K562 (cell line): ENCODE data around the gene PHLDB3.

Experiments used
- CBX1 ChIP-seq: sonication (generic); IDR thresholded peaks from 2 replicates; pipeline ENCODE4 v1.6.1; 2016; ENCODE audit warnings: antibody characterized with exemption, low read depth, mild to moderate bottlenecking
- EZH2 ChIP-seq: IDR thresholded peaks from 2 replicates; pipeline ENCODE4 v1.6.1; 2012; ENCODE audit warnings: low read depth, mild to moderate bottlenecking, inconsistent platforms, low read length, borderline replicate concordance
- HCFC1 ChIP-seq: IDR thresholded peaks from 2 replicates; pipeline ENCODE4 v1.6.1; 2012; ENCODE audit warnings: low read depth, low read length, improper control_type of control experiment
- HDAC2 ChIP-seq: fragments of 450-650 bp; IDR thresholded peaks from 2 replicates; pipeline ENCODE4 v1.6.1; 2016; ENCODE audit warnings: mild to moderate bottlenecking
- MEIS2 ChIP-seq: fragments of 450-650 bp; IDR thresholded peaks from 2 replicates; pipeline ENCODE4 v1.6.1; 2014; ENCODE audit warnings: mild to moderate bottlenecking; ENCODE audit not compliant: partially characterized antibody
- NRF1 ChIP-seq, 2 experiments: fragments of 450-650 bp; IDR thresholded peaks in 1 of 2; conservative IDR thresholded peaks in 1 of 2; 2 replicates each; pipeline ENCODE4 v1.6.1; 2014; ENCODE audit warnings: mild to moderate bottlenecking in 2 of 2
- POLR2AphosphoS5 ChIP-seq: IDR thresholded peaks from 2 replicates; pipeline ENCODE4 v1.6.1; 2011; ENCODE audit warnings: mild to moderate bottlenecking, low read depth, low read length, moderate library complexity; ENCODE audit not compliant: control insufficient read depth, insufficient read depth
- U2AF1 ChIP-seq: fragments of 200-400 bp; formaldehyde crosslinking; optimal IDR thresholded peaks from 2 replicates; pipeline ENCODE3; 2017; ENCODE audit warnings: mild to moderate bottlenecking, low read depth, low read length, moderate library complexity
- ZNF766 ChIP-seq: fragments of 200-800 bp; sonication (Bioruptor generic); conservative IDR thresholded peaks from 2 replicates; pipeline ENCODE4 v1.6.1; 2016; ENCODE audit warnings: missing genetic modification characterization, missing compliant biosample characterization
- TF ChIP-seq, protein P1 (sequence below), 3 experiments: IDR thresholded peaks in 2 of 3; conservative IDR thresholded peaks in 1 of 3; 2 replicates each; pipeline ENCODE4 v1.5.1; 2011 to 2012; ENCODE audit warnings: low read length in 3 of 3, mild to moderate bottlenecking in 3 of 3, control low read depth in 2 of 3, improper control_type of control experiment in 1 of 3, inconsistent platforms in 1 of 3, low read depth in 1 of 3, mixed read lengths in 1 of 3, moderate library complexity in 1 of 3; ENCODE audit not compliant: insufficient read depth in 2 of 3

DNA sequence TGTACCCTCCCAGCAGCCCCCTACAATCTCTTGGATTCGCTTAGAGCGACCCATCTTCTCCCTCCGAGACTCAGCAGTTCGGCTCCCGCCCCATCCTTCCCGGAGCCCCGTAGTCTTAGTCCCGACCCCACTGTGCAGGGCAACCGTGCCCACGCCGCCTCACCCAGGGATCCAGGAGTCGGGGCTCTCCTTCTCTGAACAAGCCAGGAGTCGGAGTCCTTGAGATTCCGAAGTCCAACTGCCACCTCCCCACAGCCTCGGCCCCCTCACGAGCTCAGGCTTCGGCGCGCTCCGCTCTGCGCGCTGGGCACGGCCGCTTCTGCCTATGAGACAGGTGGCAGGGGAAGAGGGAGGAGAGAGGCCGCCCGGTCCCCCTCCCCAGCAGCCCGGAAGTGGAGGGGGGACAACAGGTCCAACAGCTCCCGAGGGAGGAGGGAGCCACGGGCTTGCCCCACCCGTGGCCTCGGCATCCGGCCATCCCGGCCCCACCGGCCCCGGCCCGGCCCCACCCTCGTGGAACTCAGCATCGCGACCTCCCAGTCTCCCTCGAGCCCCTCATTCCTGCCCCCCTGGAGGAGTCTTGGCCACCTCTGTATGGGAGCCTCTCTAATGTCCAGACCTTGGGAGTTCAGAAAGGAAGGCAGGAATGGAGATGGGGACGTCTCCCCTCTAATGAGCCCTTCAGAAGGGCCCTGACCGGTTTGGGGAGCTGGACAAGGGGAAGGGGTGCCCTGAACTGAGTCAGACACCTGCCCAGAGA, at the start of gene PHLDB3:
- TF ChIP-seq POLR2AphosphoS5 (no peak), EZH2 (no peak), CBX1 (no peak), ZNF766 (CRISPR knock-in tag) (no peak), MEIS2 (peak; percentile 1), HDAC2 (no peak), U2AF1 (no peak), HCFC1 (no peak; the same call in 1 of the 2 replicates), NRF1 (conservative IDR thresholded peaks at IDR 0.05 in 1 of 2, IDR thresholded peaks at IDR 0.05 in 1 of 2) (no peak)
- TF ChIP-seq, protein P1, sequence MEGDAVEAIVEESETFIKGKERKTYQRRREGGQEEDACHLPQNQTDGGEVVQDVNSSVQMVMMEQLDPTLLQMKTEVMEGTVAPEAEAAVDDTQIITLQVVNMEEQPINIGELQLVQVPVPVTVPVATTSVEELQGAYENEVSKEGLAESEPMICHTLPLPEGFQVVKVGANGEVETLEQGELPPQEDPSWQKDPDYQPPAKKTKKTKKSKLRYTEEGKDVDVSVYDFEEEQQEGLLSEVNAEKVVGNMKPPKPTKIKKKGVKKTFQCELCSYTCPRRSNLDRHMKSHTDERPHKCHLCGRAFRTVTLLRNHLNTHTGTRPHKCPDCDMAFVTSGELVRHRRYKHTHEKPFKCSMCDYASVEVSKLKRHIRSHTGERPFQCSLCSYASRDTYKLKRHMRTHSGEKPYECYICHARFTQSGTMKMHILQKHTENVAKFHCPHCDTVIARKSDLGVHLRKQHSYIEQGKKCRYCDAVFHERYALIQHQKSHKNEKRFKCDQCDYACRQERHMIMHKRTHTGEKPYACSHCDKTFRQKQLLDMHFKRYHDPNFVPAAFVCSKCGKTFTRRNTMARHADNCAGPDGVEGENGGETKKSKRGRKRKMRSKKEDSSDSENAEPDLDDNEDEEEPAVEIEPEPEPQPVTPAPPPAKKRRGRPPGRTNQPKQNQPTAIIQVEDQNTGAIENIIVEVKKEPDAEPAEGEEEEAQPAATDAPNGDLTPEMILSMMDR (IDR thresholded peaks at IDR 0.05 in 2 of 3, conservative IDR thresholded peaks at IDR 0.05 in 1 of 3; ENCODE audit: insufficient read depth in 2 of 3, low read depth in 1 of 3, low read length in 3 of 3): no peak; a peak in 1 of 6 replicates
